ENCODE data around the gene IQSEC1.

IQSEC1 gene

DNA sequence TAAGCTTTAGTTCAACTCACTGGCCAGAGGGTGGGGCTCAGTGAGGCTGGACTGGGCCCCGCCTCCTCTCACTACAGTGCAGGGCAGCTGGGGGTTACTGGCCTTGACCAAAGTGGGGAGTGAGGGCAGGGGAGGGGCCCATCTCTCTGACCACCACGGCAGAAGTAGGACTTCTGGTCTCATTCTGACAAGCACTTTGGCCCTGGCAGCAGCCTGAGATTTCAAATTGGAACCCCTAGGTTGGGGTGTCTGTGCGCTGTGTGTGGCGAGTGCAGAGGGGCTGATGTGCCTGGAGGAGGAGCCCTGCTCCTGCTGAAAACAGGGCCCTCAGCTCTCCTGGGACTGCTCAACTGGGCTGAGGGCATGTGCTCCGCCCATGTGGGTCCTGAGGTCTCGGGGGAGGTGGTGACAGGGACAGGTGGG is 171.6 kb downstream of the IQSEC1 start:
- peak; percentile 64 for DNase-seq (ENCODE audit: low spot score)

DNA sequence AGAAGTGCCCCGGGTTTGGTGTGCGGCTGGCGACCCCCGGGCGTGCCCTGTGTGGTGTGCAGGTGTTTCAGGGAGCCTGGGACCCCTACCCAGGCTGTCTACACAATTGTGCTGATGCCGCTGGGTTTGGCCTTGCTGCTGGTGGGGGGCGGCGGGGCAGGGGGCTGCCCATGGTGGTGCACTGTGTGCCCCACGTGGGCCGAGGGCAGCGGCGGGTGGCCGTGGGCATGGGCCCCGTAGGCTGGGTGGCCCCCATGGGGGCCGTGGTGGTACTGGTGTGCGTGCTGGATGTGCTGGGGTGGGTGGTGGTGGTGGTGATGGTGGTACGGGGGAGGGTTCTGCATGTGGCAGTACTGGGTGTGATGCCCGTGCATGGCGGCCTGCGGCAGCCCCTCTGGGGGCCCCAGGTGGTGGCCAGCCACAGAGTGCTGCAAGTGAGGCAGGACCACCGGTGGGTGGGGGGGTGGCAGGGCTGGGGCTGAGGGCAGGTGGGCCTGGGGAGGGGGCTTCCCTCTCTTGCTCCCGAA is 172.3 kb downstream of the IQSEC1 start:
- TF ChIP-seq, protein P1, sequence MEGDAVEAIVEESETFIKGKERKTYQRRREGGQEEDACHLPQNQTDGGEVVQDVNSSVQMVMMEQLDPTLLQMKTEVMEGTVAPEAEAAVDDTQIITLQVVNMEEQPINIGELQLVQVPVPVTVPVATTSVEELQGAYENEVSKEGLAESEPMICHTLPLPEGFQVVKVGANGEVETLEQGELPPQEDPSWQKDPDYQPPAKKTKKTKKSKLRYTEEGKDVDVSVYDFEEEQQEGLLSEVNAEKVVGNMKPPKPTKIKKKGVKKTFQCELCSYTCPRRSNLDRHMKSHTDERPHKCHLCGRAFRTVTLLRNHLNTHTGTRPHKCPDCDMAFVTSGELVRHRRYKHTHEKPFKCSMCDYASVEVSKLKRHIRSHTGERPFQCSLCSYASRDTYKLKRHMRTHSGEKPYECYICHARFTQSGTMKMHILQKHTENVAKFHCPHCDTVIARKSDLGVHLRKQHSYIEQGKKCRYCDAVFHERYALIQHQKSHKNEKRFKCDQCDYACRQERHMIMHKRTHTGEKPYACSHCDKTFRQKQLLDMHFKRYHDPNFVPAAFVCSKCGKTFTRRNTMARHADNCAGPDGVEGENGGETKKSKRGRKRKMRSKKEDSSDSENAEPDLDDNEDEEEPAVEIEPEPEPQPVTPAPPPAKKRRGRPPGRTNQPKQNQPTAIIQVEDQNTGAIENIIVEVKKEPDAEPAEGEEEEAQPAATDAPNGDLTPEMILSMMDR (IDR thresholded peaks at IDR 0.05; ENCODE audit: extremely low read depth, missing control alignments) = no peak
- DNase-seq (ENCODE audit: low spot score) = no peak

More for the DNA sequence above, 171.6 kb downstream of the IQSEC1 start:
- TF ChIP-seq, protein P1 (IDR thresholded peaks at IDR 0.05; ENCODE audit: extremely low read depth, missing control alignments) = no peak

DNA sequence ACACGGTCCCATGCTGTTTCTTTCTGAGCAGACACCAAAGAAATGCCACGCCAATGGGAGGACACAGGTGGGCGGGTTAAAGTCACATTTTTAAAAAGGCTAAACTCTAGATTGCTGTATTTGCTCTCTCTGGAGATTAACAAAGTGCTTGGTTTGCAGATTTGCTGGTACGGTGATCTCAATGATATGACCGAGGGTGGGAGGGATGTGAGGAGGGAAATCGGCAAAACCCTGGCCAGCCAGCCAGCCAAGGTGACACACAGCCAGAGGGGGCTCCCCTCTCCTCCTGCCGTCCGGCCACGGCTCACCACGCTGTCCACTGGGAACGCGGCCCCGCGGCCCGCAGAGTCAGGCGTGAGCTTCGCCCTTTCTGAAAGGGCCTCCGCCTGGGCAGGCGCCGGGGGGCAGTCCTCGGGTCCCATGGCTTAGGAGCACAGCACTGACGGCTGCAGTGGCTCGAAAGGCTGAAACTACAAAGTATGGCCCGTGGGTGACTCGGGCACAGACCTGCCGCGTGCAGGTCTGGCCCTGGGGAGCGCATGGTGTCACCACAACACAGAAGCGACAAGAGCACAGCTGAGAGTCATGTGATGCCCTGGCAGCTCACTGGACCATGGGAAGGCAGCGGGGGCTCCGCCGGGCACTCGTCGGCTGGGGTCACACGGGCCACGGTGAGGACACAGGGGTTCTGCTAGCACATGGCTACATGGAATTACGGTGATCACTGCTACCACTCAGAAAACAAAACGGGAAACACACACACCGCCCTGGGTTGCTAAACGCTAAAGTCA is 174.1 kb downstream of the IQSEC1 start:
- TF ChIP-seq, protein P1 (IDR thresholded peaks at IDR 0.05; ENCODE audit: extremely low read depth, missing control alignments) = no peak
- no peak for DNase-seq (ENCODE audit: low spot score)

DNA sequence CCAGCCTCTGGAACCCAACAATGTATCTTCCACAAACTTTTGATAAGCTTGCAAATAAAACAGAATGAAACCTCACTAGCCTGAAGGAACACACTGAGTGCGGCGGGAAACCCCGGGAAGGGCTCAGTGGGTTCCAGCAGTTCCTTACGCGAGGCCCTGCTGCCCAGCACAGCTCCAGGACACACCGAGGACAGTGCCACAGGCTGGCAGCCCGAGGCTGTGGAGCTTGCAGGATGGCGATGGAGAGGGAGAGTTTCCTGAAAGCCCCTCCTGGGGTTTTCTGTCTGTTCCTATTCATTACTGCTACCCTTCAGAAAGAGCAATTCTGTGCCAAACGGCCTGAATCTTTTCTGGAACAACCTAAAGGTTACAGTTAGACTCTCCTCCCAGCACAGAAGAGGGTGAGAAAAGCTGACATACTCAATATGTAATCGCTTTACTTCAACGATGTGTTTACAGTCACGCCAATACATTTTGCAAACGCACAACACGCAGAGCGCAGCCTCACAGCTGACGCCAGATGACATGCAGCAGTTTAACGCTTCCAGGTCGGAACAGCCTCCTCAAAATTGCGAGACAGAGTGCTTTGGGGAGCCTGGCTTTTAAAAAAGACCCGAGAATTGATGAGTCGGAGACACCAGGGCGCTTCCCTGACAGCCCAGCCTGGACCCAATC is 174.8 kb downstream of the IQSEC1 start:
- TF ChIP-seq, protein P1 (IDR thresholded peaks at IDR 0.05; ENCODE audit: extremely low read depth, missing control alignments) = no peak
- no peak for DNase-seq (ENCODE audit: low spot score)

DNA sequence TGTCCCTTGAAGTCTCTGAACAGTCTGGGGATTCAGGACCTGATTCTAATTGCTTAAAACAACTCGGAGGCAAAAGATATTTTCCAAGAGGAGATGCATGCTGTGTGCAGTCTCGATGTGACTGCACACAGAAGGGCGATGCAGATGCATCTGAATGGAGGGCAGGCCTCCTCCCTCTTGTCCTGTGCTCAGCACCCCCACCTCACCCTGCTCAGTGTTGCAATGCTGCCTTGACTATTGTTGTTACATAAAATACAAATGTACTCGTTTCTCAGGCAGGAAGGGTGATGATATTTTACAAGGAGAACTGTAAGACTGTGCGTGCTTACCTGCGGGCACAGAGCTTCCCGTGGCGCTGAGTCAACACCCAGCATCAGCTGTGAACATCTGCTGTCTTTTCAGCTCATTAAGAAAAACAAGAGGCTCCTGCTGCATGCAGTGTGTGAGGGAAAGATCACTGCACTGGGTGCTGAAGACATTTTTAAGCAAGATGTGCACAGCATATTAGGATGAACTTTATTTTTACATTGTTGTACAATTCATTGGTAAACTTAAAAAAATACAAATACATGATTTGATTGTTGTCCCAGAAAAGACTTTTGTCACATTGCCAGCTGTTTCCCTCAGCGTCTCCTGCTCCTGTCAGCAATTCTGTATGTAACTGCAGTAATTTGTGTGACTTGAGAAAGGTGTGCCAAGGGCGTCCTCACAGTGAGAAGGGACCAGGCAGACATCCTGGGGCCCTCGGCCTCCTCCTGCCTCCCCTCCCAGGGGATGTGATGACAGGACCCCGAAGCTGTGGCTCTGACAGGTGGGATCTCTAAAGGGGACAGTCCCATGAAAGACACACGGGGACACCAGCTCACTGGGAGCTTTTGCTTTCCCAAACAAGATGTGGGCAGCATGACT is 175.6 kb downstream of the IQSEC1 start:
- DNase-seq (ENCODE audit: low spot score) = no peak
- TF ChIP-seq, protein P1 (IDR thresholded peaks at IDR 0.05; ENCODE audit: extremely low read depth, missing control alignments) = no peak

DNA sequence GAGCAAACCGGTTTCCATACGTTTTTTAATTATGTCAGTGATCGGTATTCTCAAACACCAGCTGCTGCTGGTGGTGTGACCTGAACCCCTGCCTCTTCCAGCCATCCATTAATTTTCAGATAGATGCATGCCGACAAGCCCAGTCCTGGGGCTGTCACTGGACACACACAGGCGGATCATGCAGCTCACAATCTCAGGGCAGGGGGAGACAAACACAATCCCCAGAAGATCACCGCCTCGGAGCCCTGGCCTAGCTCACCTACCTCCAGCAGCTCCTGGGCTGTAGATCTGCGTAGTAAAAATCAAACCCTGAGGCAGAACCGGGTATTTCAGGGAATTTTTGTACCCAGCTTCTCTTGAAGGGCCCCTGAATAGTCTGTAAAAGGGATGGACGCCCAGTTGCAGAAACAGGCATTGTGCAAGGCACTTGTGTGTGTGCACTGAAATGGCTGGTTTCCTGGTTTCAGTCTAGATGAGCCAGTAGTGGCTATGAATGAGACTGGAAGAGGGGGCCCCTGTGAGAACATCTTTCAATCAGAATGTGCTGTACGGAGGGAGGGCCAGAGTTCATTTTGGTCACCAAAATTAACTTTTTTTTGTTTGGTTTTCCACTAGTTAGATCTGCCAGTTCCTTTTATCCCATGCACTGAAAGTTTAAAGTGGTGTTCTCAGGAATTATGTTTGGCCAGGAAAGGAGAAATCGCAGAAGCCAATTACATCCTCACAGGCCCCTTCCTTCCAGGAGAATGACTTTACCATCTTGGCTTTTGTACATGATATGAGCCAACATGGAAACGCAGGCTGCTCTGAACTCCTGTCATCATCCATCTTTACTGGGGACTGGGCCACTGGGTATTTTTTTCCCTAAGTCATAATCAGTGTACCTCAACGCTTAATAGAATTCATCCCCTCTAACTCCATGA is 176.9 kb downstream of the IQSEC1 start:
- TF ChIP-seq, protein P1 (IDR thresholded peaks at IDR 0.05; ENCODE audit: extremely low read depth, missing control alignments) = no peak
- no peak for DNase-seq (ENCODE audit: low spot score)

Data from GM20000 (cell line).